ENCODE results near the gene ZRANB3. TPM values are rescaled to one million over a fixed set of nuclear protein-coding genes. Genes with fewer than 3 reads are reported as not detected.
"Not testable (repeated sequence)": the region's sequence is repeated elsewhere in the genome, so short reads cannot be mapped to it uniquely, and the experiment has no call there.

Gene ZRANB3
- total and polyA plus RNA-seq, 2 experiments from 2014 or later: 5.7 to 6.4 TPM

GRCh38 chr2:135113322-135113721 is 417.7 kb downstream of the ZRANB3 start:
- 85 to 92% methylated on average over 3 of the region's 3 CpGs for WGBS, 2 experiments (ENCODE audit: low coverage in 1 of 2, low lambda C conversion rate in 2 of 2, missing lambda C conversion rate in 2 of 2)
- Histone ChIP-seq H3K9ac (no peak overlapping the region), H3K9me2 (ENCODE audit: insufficient read depth) (no peaks in the 10 kb centered on the region), H3K36me3 (ENCODE audit: low read depth) (peaks cover 15% of the 10 kb centered on the region; the same call in 1 of the 2 replicates), H3K4me2 (ENCODE audit: unreplicated experiment) (no peak overlapping the region), H3K79me2 (ENCODE audit: insufficient read depth) (peaks cover 28% of the 10 kb centered on the region), H3K4me1 (ENCODE audit: insufficient read depth) (no peaks in the 10 kb centered on the region), H3K27ac (no peak overlapping the region), H3F3A (ENCODE audit: insufficient read depth) (no peaks in the 10 kb centered on the region), H4K20me1 (ENCODE audit: insufficient read depth) (no peaks in the 10 kb centered on the region), H3K4me3 (no peak overlapping the region), H3K27me3 (replicated peaks; ENCODE audit: insufficient read depth) (no peaks in the 10 kb centered on the region), H2AFZ (no peak overlapping the region), H3K9me3 (ENCODE audit: low read depth) (no peaks in the 10 kb centered on the region)
- in situ Hi-C loops (cut with MboI): no loop called here
- no peak for TF ChIP-seq EZH2 (IDR thresholded peaks at IDR 0.05; ENCODE audit: insufficient read depth, poor library complexity, severe bottlenecking)
- TF ChIP-seq EZH2phosphoT487 (IDR thresholded peaks at IDR 0.05; ENCODE audit: insufficient read depth, low read depth): no peak
- DNase-seq: no peak

DNA sequence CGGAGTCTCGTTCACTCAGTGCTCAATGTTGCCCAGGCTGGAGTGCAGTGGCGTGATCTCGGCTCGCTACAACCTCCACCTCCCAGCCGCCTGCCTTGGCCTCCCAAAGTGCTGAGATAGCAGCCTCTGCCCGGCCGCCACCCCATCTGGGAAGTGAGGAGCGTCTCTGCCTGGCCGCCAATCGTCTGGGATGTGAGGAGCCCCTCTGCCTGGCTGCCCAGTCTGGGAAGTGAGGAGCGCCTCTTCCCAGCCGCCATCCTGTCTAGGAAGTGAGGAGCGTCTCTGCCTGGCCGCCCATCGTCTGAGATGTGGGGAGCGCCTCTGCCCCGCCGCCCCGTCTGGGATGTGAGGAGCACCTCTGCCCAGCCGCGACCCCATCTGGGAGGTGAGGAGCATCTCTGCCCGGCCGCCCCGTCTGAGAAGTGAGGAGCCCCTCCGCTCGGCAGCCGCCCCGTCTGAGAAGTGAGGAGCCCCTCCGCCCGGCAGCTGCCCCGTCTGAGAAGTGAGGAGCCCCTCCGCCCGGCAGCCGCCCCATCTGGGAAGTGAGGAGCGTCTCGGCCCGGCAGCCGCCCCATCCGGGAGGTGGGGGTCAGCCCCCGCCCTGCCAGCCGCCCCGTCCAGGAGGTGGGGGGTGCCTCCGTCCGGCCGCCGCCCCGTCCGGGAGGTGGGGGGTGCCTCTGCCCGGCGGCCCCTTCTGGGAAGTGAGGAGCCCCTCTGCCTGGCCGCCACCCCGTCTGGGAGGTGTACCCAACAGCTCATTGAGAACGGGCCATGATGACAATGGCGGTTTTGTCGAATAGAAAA is 425.3 kb downstream of the ZRANB3 start:
- H4K20me1 ChIP-seq (ENCODE audit: insufficient read depth); H3K9me2 ChIP-seq (ENCODE audit: insufficient read depth); H3K9me3 ChIP-seq (ENCODE audit: low read depth): not testable (repeated sequence)

DNA sequence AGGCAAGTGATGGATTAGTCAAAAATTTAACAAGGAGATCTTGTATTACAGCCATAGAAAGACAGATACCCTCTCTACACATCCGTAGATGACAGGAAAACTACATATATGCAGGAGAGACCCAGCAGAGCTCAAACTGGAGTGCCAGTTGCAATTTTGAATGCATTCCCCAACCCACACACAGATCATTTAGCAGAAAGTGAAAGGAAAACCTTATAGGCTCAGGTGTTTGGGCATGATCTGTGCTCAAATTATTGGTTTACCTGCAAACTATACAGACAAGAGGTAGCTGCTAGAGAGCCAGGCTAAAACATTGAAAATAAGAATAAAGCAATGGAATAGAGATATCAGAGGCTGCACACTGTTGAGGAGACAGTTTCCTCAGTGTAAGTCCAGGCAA is 427.2 kb downstream of the ZRANB3 start:
- Histone ChIP-seq H3K4me1 (ENCODE audit: insufficient read depth) (no peaks in the 10 kb centered on the region), H3K9me2 (ENCODE audit: insufficient read depth) (no peaks in the 10 kb centered on the region), H3K36me3 (ENCODE audit: low read depth) (peaks cover 11% of the 10 kb centered on the region; the same call in 1 of the 2 replicates), H3K9ac (no peak overlapping the region), H3F3A (ENCODE audit: insufficient read depth) (no peaks in the 10 kb centered on the region), H3K4me2 (ENCODE audit: unreplicated experiment) (no peak overlapping the region), H3K79me2 (ENCODE audit: insufficient read depth) (peaks cover 54% of the 10 kb centered on the region), H3K4me3 (no peak overlapping the region), H3K27ac (no peak overlapping the region), H2AFZ (no peak overlapping the region), H3K27me3 (replicated peaks; ENCODE audit: insufficient read depth) (no peaks in the 10 kb centered on the region), H4K20me1 (ENCODE audit: insufficient read depth) (no peaks in the 10 kb centered on the region), H3K9me3 (ENCODE audit: low read depth) (no peaks in the 10 kb centered on the region)
- WGBS, 2 experiments (ENCODE audit: low coverage in 1 of 2, low lambda C conversion rate in 2 of 2, missing lambda C conversion rate in 2 of 2): 96 to 100% methylated on average over 1 of the region's 1 CpG
- in situ Hi-C loops (cut with MboI): no loop called here
- DNase-seq: no peak
- TF ChIP-seq EZH2 (IDR thresholded peaks at IDR 0.05; ENCODE audit: insufficient read depth, poor library complexity, severe bottlenecking): no peak
- no peak for TF ChIP-seq EZH2phosphoT487 (IDR thresholded peaks at IDR 0.05; ENCODE audit: insufficient read depth, low read depth)

More for the DNA sequence above, 425.3 kb downstream of the ZRANB3 start:
- H3K4me3 ChIP-seq; H3F3A ChIP-seq (ENCODE audit: insufficient read depth); DNase-seq; H2AFZ ChIP-seq; in situ Hi-C loops (cut with MboI); H3K4me1 ChIP-seq (ENCODE audit: insufficient read depth); H3K27me3 ChIP-seq (replicated peaks; ENCODE audit: insufficient read depth); H3K9ac ChIP-seq; H3K4me2 ChIP-seq (ENCODE audit: unreplicated experiment); H3K27ac ChIP-seq: not testable (repeated sequence)
- WGBS, 2 experiments (ENCODE audit: low coverage in 1 of 2, low lambda C conversion rate in 2 of 2, missing lambda C conversion rate in 2 of 2): 96 to 98% methylated on average over 17 to 45 of the region's 56 CpGs
- H3K79me2 ChIP-seq (ENCODE audit: insufficient read depth): peaks cover 52% of the 10 kb centered on the region
- H3K36me3 ChIP-seq (ENCODE audit: low read depth): peaks cover 11% of the 10 kb centered on the region; the same call in 1 of the 2 replicates

DNA sequence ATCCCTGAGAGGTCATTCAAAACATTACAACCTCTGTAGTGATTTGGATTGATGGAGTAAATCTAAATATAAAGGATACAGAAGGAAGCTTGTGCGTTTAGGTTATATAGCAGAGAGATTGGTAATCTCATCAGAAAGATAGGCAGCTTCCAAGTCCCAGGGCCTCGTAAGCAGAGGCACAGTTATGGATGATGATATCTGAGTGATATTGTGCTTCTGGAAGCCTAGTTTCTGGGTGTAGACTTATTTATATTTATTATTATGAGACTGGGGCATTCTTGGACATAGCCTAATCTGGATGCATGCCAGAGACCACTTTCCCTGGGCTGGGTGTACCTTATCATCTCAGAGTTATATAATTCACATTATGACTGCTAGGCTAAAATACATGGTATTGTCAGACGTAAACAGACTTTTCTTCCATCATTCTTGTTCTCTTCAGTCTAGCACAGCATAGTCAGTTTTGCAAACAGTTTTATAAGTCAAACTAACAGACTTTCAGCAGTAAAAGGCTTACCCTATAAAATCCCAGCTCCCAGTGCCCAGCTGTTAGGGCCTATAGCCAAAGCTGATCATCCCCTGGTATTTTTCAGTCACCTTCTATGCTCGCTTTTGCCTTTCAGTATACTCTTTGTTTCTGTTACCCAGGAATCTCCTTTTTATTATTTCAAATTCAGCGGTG is 431.1 kb downstream of the ZRANB3 start:
- Histone ChIP-seq H3K4me2 (ENCODE audit: unreplicated experiment) (no peak overlapping the region), H3K4me3 (no peak overlapping the region), H3K27me3 (replicated peaks; ENCODE audit: insufficient read depth) (no peaks in the 10 kb centered on the region), H3K27ac (no peak overlapping the region), H2AFZ (no peak overlapping the region), H3F3A (ENCODE audit: insufficient read depth) (no peaks in the 10 kb centered on the region), H3K79me2 (ENCODE audit: insufficient read depth) (peaks cover 74% of the 10 kb centered on the region), H4K20me1 (ENCODE audit: insufficient read depth) (no peaks in the 10 kb centered on the region), H3K36me3 (ENCODE audit: low read depth) (peaks cover 22% of the 10 kb centered on the region), H3K9me3 (ENCODE audit: low read depth) (no peaks in the 10 kb centered on the region), H3K4me1 (ENCODE audit: insufficient read depth) (no peaks in the 10 kb centered on the region), H3K9me2 (ENCODE audit: insufficient read depth) (no peaks in the 10 kb centered on the region), H3K9ac (no peak overlapping the region)
- in situ Hi-C loops (cut with MboI): no loop called here
- 96 to 99% methylated on average over 5 of the region's 5 CpGs for WGBS, 2 experiments (ENCODE audit: low coverage in 1 of 2, low lambda C conversion rate in 2 of 2, missing lambda C conversion rate in 2 of 2)
- no peak for TF ChIP-seq EZH2 (IDR thresholded peaks at IDR 0.05; ENCODE audit: insufficient read depth, poor library complexity, severe bottlenecking)
- no peak for TF ChIP-seq EZH2phosphoT487 (IDR thresholded peaks at IDR 0.05; ENCODE audit: insufficient read depth, low read depth)
- no peak for DNase-seq

All from GM23248 (cell line).